AG08395 (cell line): ENCODE data around the gene MDH1.
A peak's percentile ranks its signal among the peaks of the same experiment; 100 is the strongest.

ENCODE experiments used
- DNase-seq: peaks from one replicate; pipeline ENCODE4 v3.0.0; 2012; ENCODE audit warnings: mixed read lengths, low spot score

MDH1 gene

DNA sequence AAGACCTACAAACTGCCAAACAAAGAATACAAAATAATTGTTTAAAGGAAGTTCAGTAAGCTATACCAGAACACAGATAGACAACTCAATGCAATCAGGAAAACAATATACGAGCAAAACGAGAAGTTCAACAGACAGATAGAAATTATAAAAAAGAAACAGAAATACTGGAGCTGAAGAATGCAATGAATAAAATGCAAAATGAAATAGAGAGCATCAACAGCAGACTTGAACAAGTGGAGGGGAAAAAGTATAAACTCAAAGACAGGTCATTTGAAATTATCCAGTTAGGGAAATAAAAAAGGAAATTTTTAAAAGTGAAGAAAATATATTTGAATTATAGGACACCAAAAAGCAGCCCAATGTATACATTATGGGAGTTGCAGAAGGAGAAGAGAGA, 43.6 kb downstream of the MDH1 start:
- no peak for DNase-seq

DNA sequence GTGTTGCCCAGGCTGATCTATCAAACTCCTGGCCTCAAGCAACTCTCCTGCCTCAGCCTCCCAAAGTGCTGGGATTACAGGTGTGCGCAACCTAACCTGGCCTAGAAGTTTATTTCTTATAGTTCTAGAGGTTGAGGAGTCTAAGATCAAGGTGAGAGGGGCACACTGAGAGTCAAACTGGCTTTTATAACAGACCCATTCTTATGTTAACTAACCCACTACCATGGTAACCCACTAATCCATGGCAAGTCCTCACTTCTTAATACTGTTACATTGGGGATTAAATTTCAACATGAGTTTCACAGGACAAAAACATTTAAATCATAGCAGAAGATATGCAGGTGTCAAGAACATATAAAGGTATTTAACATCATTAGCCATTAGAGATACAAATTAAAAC, 50.6 kb downstream of the MDH1 start:
- DNase-seq: no peak

DNA sequence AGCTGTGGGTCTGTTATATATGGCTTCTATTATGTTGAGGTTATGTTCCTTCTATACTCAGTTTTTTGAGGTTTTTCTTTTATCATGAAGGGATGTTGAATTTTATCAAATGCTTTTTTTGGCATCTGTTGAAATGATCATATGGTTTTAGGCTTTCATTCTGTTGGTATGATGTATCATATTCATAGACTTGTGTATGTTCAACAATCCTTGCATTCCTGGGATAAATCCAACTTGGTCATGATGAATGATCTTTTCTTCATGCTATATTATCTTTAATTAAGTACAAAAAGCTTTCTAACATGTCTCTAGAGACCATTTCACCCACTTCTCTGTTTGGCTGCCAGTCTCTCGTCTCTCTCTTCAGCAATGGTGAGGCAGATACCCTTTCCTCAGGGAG, 54.2 kb downstream of the MDH1 start:
- no peak for DNase-seq

DNA sequence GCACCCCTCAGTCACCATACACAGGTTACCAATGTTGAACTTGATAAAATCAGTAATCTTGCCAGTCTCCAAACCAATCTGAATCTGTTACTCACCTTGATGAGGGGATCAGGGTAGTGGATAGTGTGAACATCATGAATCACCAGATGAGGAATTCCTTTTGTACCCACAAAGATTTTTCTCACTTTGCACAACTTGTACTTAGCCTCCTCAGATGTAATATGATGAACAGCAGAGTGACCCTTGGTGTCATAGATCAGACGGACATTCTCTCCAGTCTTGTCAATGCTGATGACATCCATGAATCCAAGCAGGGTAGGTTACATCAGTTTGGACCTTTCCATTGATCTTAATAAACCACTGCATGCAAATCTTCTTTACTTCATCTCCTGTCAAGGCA, 54.7 kb downstream of the MDH1 start:
- DNase-seq: no peak

DNA sequence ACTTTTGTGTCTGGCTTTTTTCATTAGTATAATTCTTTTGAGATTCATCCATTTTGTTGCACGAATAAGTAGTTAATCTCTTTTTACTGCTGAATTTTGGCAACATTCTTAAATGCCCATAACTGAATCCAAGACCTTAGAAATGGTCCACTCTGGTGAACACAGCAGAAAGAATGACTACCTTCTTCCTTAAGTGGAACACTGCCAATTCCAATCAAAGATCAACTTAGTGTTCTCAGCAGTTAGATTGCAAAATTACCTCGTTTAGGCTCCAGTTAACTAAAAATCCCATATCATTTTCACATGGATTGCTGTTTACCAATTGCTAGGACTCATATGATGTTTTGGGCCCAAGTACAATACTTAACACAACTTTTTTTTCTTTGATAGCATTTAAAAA, 59.9 kb downstream of the MDH1 start:
- DNase-seq: no peak

DNA sequence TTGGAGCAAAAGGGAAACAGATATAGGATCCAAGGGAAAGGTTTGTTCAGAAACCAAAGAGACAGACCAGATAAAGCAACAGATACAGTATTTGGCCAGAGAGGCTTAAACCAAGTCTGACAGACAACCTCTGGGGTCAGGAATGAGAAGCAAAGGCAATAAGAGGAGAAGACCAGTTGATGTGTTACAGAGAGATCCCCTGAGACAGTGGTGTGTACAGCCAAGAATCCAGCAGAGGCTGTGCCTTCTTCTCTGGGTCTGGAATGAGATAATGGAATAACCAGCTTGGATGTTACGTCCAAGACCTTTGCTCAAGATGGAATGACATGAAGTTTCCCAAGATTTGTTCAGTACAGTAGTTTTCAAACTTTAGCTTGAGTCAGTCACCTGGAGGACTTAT, 61.1 kb downstream of the MDH1 start:
- no peak for DNase-seq

DNA sequence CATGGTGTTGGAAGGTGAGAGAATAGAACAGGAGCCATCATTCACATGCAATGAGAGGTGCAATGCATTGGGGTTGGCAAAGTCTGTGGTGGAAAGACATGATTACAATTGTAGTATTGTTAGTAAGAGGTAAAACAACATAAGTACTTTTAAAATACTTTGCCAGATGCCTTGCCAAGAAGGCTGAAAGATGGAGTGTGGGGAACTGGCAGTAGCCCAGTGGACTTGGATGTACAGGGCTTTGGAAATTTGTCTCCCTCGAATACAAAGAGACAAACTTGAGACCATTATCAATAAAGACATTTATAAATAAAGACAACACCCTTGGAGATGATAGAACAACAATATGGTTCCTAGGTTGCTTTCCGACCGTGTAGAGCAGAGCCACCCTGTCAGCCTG, 62.0 kb downstream of the MDH1 start:
- no peak for DNase-seq

DNA sequence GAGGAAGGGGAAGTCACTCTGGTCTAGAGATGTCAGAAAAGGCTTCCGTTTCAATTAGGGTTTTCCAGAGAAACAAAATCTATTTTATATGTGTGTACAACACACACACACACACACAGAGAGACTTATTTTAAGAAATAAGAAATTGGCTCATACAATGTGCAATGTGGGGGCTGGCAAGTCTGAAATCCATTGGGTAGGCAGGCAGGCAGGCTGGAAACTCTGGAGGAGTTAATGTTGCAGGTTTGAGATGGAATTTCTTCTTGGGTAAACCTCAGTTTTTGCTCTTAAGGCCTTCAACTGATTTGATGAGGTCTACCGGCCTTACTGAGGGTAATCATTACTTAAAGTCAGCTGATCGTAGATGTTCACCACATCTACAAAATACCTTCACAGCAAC, 62.6 kb downstream of the MDH1 start:
- DNase-seq: no peak

DNA sequence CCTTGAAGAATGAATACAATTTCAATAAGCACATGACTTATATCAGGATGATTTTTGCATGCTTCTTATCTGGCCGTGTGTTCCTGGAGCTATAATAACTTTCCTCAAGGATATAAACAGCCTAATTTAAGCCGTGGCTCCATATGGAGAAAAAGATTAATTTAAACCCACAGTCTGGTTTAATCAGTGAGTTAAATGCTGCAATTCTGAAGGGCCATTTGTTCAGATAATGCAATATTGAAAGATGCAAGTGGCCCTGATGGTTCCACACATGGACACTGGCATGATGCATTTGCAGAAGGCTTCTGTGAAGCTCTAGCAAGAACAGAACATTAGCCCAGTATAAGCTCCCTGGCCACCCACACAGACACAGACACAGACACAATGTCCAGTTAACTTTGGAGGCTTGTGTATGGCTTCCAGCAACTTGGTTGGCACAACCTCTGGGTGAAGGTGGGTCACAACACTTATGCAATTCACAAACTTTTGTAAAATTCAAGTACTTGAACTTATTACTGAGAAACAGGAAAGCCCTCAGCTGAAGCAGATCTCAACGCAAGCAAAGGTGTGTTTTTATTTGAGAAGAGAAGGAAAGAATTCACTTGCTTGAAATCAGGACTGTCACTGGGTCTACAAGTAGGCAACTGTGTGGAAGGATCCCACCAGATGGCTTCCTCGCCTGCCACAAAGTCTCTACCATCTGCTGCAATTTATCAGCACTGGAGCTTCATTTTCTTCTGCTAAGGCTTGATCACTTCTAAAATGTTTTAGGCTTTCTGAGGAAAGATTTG, 63.3 kb downstream of the MDH1 start:
- DNase-seq: no peak

DNA sequence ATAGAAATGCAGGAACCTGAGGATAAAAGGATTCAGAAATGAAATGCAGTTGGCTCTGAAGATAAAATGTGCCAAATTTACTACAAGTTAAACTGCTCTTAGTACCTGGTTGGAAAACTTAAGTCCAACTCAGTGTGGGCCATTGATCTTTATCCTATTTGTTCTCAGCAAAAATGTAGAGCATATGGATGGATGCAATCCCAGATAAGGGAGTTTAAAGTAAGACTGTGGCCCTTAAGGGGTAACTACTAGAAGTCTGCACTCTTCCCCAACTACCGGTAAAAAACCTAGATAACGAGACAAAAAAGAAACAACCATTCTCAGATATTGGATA, 63.9 kb downstream of the MDH1 start:
- DNase-seq: no peak

DNA sequence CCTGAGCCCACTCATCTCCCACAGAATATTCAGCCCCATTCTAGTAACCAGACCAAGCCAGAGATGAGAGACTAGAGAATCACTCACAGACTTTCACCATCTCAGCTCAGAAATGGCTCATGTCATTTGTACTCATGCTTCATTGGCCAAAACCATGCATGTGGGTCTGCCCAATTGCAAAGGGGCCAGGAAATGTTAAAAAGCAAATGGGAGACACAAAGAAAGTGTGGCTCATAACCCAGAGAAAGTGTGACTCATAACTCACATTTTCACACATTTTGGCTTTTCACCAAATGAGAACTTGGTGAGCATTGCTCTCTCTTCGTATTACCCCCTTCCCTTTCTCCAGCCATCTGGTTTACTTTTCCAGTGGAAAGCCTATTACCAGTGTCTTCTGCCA, 66.2 kb downstream of the MDH1 start:
- DNase-seq: peak; percentile 18
